Stomach (tissue), 9 donors: Measurements from ENCODE around the gene NUBPL. TPM values are rescaled to one million over a fixed set of nuclear protein-coding genes. Genes with fewer than 3 reads are reported as not detected.
"Not testable (repeated sequence)": the region's sequence is repeated elsewhere in the genome, so short reads cannot be mapped to it uniquely, and the experiment has no call there.

Experiments
- DNase-seq, 2 donors: peaks; one replicate each; pipeline versions ENCODE4 v3.0.0 to v3.0.0-alpha.2; 2013 to 2019
- H3K27ac ChIP-seq, 5 donors: fragments of 200-600 bp in 4 of 5; sonication (generic) in 4 of 5; one replicate each; pipeline ENCODE4 v1.5.1; 2013 to 2019; ENCODE audit warnings: mild to moderate bottlenecking in 1 of 5, moderate library complexity in 1 of 5
- H3K27me3 ChIP-seq, 3 donors: fragments of 200-600 bp; sonication (generic); one replicate each; pipeline ENCODE4 v1.5.1; 2017 to 2019; ENCODE audit warnings: mixed run types in 1 of 3
- H3K36me3 ChIP-seq, 4 donors: fragments of 200-600 bp; sonication (generic); 1 replicate in 3 of 4; 2 replicates in 1 of 4; pipeline ENCODE4 v1.5.1; 2016 to 2019
- H3K4me1 ChIP-seq, 4 donors: fragments of 200-600 bp; sonication (generic); one replicate each; pipeline ENCODE4 v1.5.1; 2016 to 2019
- H3K4me3 ChIP-seq, 4 donors: fragments of 200-600 bp; sonication (generic) in 3 of 4; one replicate each; pipeline ENCODE4 v1.5.1; 2016 to 2019; ENCODE audit warnings: mild to moderate bottlenecking in 1 of 4
- H3K9me3 ChIP-seq, 4 donors: fragments of 200-600 bp; sonication (generic); one replicate each; pipeline ENCODE4 v1.5.1; 2016 to 2019
- CTCF ChIP-seq, 7 experiments: fragments of 450-650 bp in 4 of 7; fragments of 200-600 bp in 3 of 7; sonication (generic) in 3 of 7; IDR thresholded peaks; one replicate each; pipeline ENCODE4 v1.5.1; 2016 to 2019; ENCODE audit warnings: antibody characterized with exemption in 7 of 7, control low read depth in 2 of 7, mild to moderate bottlenecking in 1 of 7
- EP300 ChIP-seq: sonication (generic); formaldehyde crosslinking; IDR thresholded peaks from one replicate; pipeline ENCODE4 v1.6.1; 2017; ENCODE audit warnings: antibody characterized with exemption
- POLR2A ChIP-seq, 4 donors: fragments of 450-650 bp; IDR thresholded peaks; one replicate each; pipeline ENCODE4 v1.6.1; 2016; ENCODE audit warnings: antibody characterized with exemption in 4 of 4, control low read depth in 2 of 4, mild to moderate bottlenecking in 1 of 4, moderate library complexity in 1 of 4
- POLR2AphosphoS5 ChIP-seq, 3 donors: sonication (generic); formaldehyde crosslinking; IDR thresholded peaks; one replicate each; pipeline ENCODE4 v1.6.1; 2016; ENCODE audit warnings: antibody characterized with exemption in 3 of 3
- WGBS, 5 donors: extraction: QIAGEN DNeasy Blood & Tissue Kit in 3 of 5; methylation state at CpG; one replicate each; pipeline versions ENCODE4 v1.1.5 to v1.1.7; 2013 to 2018; 5-methylcytosine and 5-hydroxymethylcytosine counted together
- intact Hi-C: fragments of 100-400 bp; cut with DNase I; formaldehyde crosslinking; loops from one replicate; pipeline ENCODE4 v1.15.1; 2023; ENCODE audit warnings: low total_unique reads
- polyA plus RNA-seq, 3 donors: library from polyadenylated mRNA; stranded (reverse); fragments of 200-250 nt; gene quantifications; one replicate each; pipeline ENCODE4 v1.2.3, GENCODE V29; 2013
- total RNA-seq, 5 donors: library from RNA; depleted of rRNA; stranded (reverse); fragments of >200 nt; gene quantifications; one replicate each; pipeline versions ENCODE4 v1.1.0 to v1.2.3, GENCODE V29; 2014 to 2016
- donor health status: healthy with polysubstance abuse.
- donor health status: Bipolar disorder and iron deficiency.
- donor health status: healthy.

The NUBPL gene
- total and polyA plus RNA-seq, 8 donors = 0.58 to 25.7 (median 5.0) TPM

DNA sequence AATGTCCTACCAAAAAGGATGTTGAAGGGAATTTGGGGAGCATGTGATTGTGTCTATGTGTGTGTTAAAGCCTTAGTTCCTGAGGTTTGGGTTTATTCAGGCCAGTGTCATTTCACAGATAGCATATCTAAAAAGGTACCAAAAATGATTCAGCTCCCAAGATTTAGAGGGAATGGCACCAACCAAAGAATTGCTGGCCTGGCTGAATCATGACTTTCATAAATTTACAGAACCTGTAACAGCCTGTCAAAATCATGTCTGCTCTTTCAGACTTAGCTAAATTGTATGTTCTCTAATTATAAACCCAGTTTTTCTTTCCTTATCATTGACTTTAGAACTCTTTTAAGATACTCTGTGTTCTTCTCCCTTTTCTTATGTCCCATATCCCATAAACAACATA, 231.5 kb downstream of the NUBPL start:
- no peak overlapping the region for H3K27ac ChIP-seq
- no peaks in the 10 kb centered on the region for H3K4me1 ChIP-seq
- intact Hi-C loops = no loop called here
- H3K36me3 ChIP-seq = no peaks in the 10 kb centered on the region
- H3K4me3 ChIP-seq = no peak overlapping the region
- no peak for TF ChIP-seq EP300
- TF ChIP-seq POLR2AphosphoS5 (IDR thresholded peaks at IDR 0.05) = no peak
- no peak for TF ChIP-seq POLR2A (IDR thresholded peaks at IDR 0.05)
- TF ChIP-seq CTCF (IDR thresholded peaks at IDR 0.05) = no peak
- no peaks in the 10 kb centered on the region for H3K27me3 ChIP-seq
- no peaks in the 10 kb centered on the region for H3K9me3 ChIP-seq
- no peak for DNase-seq

DNA sequence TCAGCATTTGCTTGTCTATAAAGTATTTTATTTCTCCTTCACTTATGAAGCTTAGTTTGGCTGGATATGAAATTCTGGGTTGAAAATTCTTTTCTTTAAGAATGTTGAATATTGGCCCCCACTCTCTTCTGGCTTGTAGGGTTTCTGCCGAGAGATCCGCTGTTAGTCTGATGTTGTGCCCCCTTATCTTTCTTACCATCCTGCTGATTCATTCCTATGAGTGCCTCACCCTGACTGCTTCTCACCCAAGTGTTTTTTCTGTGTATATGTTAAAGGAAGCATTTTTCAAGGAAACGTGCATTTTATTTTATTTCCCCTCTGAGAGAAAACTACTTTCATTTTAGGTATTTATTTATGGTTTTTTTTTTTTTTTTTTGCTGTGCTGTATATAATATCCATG, 236.7 kb downstream of the NUBPL start:
- H3K4me3 ChIP-seq, intact Hi-C loops, H3K27ac ChIP-seq, DNase-seq, H3K9me3 ChIP-seq, H3K27me3 ChIP-seq, H3K4me1 ChIP-seq, H3K36me3 ChIP-seq: not testable (repeated sequence)
- 91 to 98% (median 96%) methylated on average over 3 of the region's 3 CpGs for WGBS, 5 donors

DNA sequence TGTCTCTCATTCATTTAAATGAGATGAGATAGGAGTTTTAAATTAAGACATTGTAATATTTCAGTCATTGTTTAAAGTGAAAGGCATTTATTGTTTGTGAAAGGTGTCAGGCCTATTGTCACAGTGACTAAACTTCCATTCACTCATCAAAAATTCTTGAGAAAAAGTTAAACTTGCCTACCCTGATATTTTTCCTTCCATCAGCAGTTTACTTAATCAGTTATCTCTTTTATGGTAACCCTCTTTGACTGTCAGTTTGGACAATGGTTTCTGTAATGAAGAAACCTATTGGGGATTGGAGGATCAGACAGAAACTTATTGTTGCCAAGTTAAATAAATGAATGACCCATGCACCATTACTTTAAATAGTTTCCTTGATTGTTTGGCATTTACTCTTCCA, 241.6 kb downstream of the NUBPL start:
- TF ChIP-seq EP300 (no peak), POLR2AphosphoS5 (IDR thresholded peaks at IDR 0.05) (no peak), CTCF (IDR thresholded peaks at IDR 0.05) (no peak), POLR2A (IDR thresholded peaks at IDR 0.05) (no peak)
- peaks cover 0 to 6% (median 0%) of the 10 kb centered on the region in 4 donors for H3K9me3 ChIP-seq
- H3K36me3 ChIP-seq = peaks cover 0 to 10% (median 0%) of the 10 kb centered on the region in 4 donors
- H3K4me1 ChIP-seq = no peaks in the 10 kb centered on the region
- no peak overlapping the region for H3K4me3 ChIP-seq
- no peak overlapping the region for H3K27ac ChIP-seq
- H3K27me3 ChIP-seq = no peaks in the 10 kb centered on the region
- DNase-seq = no peak
- intact Hi-C loops = no loop called here

GRCh38 chr14:31806249-31806648, 245.0 kb downstream of the NUBPL start:
- no peaks in the 10 kb centered on the region for H3K36me3 ChIP-seq
- intact Hi-C loops = no loop called here
- no peak overlapping the region for H3K27ac ChIP-seq
- no peak for TF ChIP-seq CTCF (IDR thresholded peaks at IDR 0.05)
- TF ChIP-seq POLR2A (IDR thresholded peaks at IDR 0.05) = no peak
- TF ChIP-seq EP300 = no peak
- TF ChIP-seq POLR2AphosphoS5 (IDR thresholded peaks at IDR 0.05) = no peak
- peaks cover 0 to 19% (median 3%) of the 10 kb centered on the region in 4 donors for H3K9me3 ChIP-seq
- H3K4me1 ChIP-seq = no peaks in the 10 kb centered on the region
- no peaks in the 10 kb centered on the region for H3K27me3 ChIP-seq
- H3K4me3 ChIP-seq = no peak overlapping the region
- DNase-seq = no peak

GRCh38 chr14:31811693-31812628, 250.8 kb downstream of the NUBPL start:
- H3K4me1 ChIP-seq, H3K27me3 ChIP-seq, DNase-seq, intact Hi-C loops, H3K36me3 ChIP-seq, H3K4me3 ChIP-seq, H3K27ac ChIP-seq: not testable (repeated sequence)
- 76 to 81% (median 79%) methylated on average over 14 to 15 of the region's 15 CpGs for WGBS, 5 donors
- peaks cover 0 to 28% (median 11%) of the 10 kb centered on the region in 4 donors for H3K9me3 ChIP-seq

GRCh38 chr14:31813724-31814490, 252.7 kb downstream of the NUBPL start:
- WGBS, 5 donors = 50 to 96% (median 93%) methylated on average over 2 of the region's 2 CpGs
- H3K27ac ChIP-seq, H3K4me1 ChIP-seq, H3K27me3 ChIP-seq, H3K36me3 ChIP-seq, H3K4me3 ChIP-seq, DNase-seq, intact Hi-C loops: not testable (repeated sequence)
- peaks cover 0 to 28% (median 11%) of the 10 kb centered on the region in 4 donors for H3K9me3 ChIP-seq
